Liver (tissue), 9 donors: Measurements from ENCODE around the gene NFATC2. TPM values are rescaled to one million over a fixed set of nuclear protein-coding genes. Genes with fewer than 3 reads are reported as not detected.

Source experiments
- DNase-seq: peaks from one replicate; pipeline ENCODE4 v3.0.0-alpha.2; 2017; ENCODE audit warnings: low spot score
- H3K27ac ChIP-seq, 2 donors: one replicate each; pipeline ENCODE4 v1.7.0; 2013; ENCODE audit warnings: inconsistent platforms in 2 of 2, low read length in 2 of 2, control low read depth in 1 of 2, low read depth in 1 of 2, mild to moderate bottlenecking in 1 of 2
- H3K27me3 ChIP-seq, 4 donors: one replicate each; pipeline versions ENCODE4 v1.6.1 to v1.7.0; 2013; ENCODE audit warnings: low read length in 3 of 4, inconsistent platforms in 1 of 4, mild to moderate bottlenecking in 1 of 4, moderate library complexity in 1 of 4; ENCODE audit not compliant: control insufficient read depth in 4 of 4, insufficient read depth in 4 of 4
- H3K36me3 ChIP-seq, 4 donors: one replicate each; pipeline versions ENCODE4 v1.6.1 to v1.7.0; 2013; ENCODE audit warnings: low read length in 3 of 4, mild to moderate bottlenecking in 3 of 4, low read depth in 1 of 4, moderate library complexity in 1 of 4; ENCODE audit not compliant: control insufficient read depth in 4 of 4, insufficient read depth in 3 of 4
- H3K4me1 ChIP-seq, 4 donors: one replicate each; pipeline versions ENCODE4 v1.6.1 to v1.7.0; 2013; ENCODE audit warnings: low read length in 3 of 4, mild to moderate bottlenecking in 3 of 4, moderate library complexity in 1 of 4; ENCODE audit not compliant: control insufficient read depth in 4 of 4, insufficient read depth in 4 of 4
- H3K4me3 ChIP-seq, 3 donors: one replicate each; pipeline versions ENCODE4 v1.6.1 to v1.7.0; 2013; ENCODE audit warnings: low read length in 3 of 3, control low read depth in 1 of 3, low read depth in 1 of 3, mild to moderate bottlenecking in 1 of 3
- H3K9ac ChIP-seq, 2 donors: one replicate each; pipeline ENCODE4 v1.7.0; 2013; ENCODE audit warnings: low read length in 2 of 2, mild to moderate bottlenecking in 2 of 2, moderate library complexity in 2 of 2, control low read depth in 1 of 2, low read depth in 1 of 2
- H3K9me3 ChIP-seq, 4 donors: one replicate each; pipeline versions ENCODE4 v1.6.1 to v1.7.0; 2013; ENCODE audit warnings: low read length in 3 of 4; ENCODE audit not compliant: control insufficient read depth in 4 of 4
- ATF3 ChIP-seq: IDR thresholded peaks from 2 replicates; pipeline ENCODE4 v1.6.1; 2016; ENCODE audit warnings: antibody characterized with exemption
- FOXA2 ChIP-seq: IDR thresholded peaks from 2 replicates; pipeline ENCODE4 v1.6.1; 2016; ENCODE audit warnings: antibody characterized with exemption
- GABPA ChIP-seq, 2 donors: IDR thresholded peaks in 1 of 2; conservative IDR thresholded peaks in 1 of 2; 2 replicates each; pipeline ENCODE4 v1.6.1; 2016; ENCODE audit warnings: antibody characterized with exemption in 2 of 2, mild to moderate bottlenecking in 1 of 2, moderate library complexity in 1 of 2
- HNF4G ChIP-seq: IDR thresholded peaks from 2 replicates; pipeline ENCODE4 v1.6.1; 2016; ENCODE audit warnings: antibody characterized with exemption
- JUND ChIP-seq, 2 donors: IDR thresholded peaks; 2 replicates each; pipeline ENCODE4 v1.6.1; 2016; ENCODE audit warnings: antibody characterized with exemption in 2 of 2
- MAX ChIP-seq: IDR thresholded peaks from 2 replicates; pipeline ENCODE4 v1.6.1; 2016; ENCODE audit warnings: antibody characterized with exemption
- NR2F2 ChIP-seq: IDR thresholded peaks from 2 replicates; pipeline ENCODE4 v1.6.1; 2016; ENCODE audit warnings: antibody characterized with exemption
- RAD21 ChIP-seq, 2 donors: IDR thresholded peaks; 2 replicates each; pipeline ENCODE4 v1.6.1; 2016; ENCODE audit warnings: antibody characterized with exemption in 2 of 2, mild to moderate bottlenecking in 2 of 2
- TAF1 ChIP-seq: conservative IDR thresholded peaks from 2 replicates; pipeline ENCODE4 v1.6.1; 2016; ENCODE audit warnings: antibody characterized with exemption, mild to moderate bottlenecking
- YY1 ChIP-seq: IDR thresholded peaks from 2 replicates; pipeline ENCODE4 v1.6.1; 2016; ENCODE audit warnings: antibody characterized with exemption, mild to moderate bottlenecking
- ZBTB33 ChIP-seq: IDR thresholded peaks from 2 replicates; pipeline ENCODE4 v1.6.1; 2016; ENCODE audit warnings: antibody characterized with exemption
- WGBS: extraction: QIAGEN DNeasy Blood & Tissue Kit; methylation state at CpG from one replicate; pipeline ENCODE4 v1.1.7; 2013; 5-methylcytosine and 5-hydroxymethylcytosine counted together
- polyA plus RNA-seq, 2 donors: library from polyadenylated mRNA; stranded (reverse) in 1 of 2; unstranded in 1 of 2; fragments of 200-250 nt in 1 of 2; fragments of >200 nt in 1 of 2; fragmentation: Nextera tagmentation in 1 of 2; extraction: Ambion mirVana in 1 of 2; gene quantifications; one replicate each; pipeline versions ENCODE4 v1.2.1 to v1.2.3, GENCODE V29; 2013 to 2015
- total RNA-seq, 2 donors: library from RNA; depleted of rRNA; stranded (reverse); fragments of >200 nt; gene quantifications; one replicate each; pipeline ENCODE4 v1.2.3, GENCODE V29; 2014
- donor health status: healthy.
- donor health status: healthy.
- donor health status: healthy.
- donor health status: healthy.
- donor health status: healthy.

NFATC2 gene
- total and polyA plus RNA-seq, 4 donors: 1.2 to 6.7 (median 2.6) TPM

DNA sequence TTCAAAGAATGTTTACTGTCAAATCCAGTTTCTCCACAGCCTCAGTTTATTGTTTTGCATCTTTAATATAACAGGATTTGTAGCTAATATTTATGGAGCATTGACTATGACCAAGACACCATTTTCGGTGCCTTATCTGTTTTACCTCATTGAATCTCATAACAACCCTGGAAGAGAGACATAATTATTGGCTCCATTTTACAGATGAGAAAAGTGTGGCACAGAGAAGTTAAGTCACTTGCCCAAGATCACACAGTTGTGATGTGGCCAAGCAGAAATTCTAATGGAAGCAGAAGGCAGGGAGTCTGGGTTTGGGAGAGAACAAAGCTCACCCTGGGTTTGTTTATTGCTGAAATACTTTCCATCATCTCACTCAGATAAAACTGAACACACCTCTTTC, 17.5 kb upstream of the NFATC2 start:
- Histone ChIP-seq H3K27me3 (peaks cover 0 to 3% (median under 1%) of the 10 kb centered on the region in 4 donors), H3K4me3 (no peak overlapping the region), H3K27ac (no peak overlapping the region), H3K9ac (no peak overlapping the region), H3K9me3 (no peaks in the 10 kb centered on the region), H3K36me3 (no peaks in the 10 kb centered on the region), H3K4me1 (peaks cover 4 to 33% (median 28%) of the 10 kb centered on the region in 4 donors)
- DNase-seq: no peak
- no peak for TF ChIP-seq ATF3
- no peak for TF ChIP-seq FOXA2
- TF ChIP-seq YY1: no peak
- TF ChIP-seq NR2F2: no peak
- WGBS: 79% methylated on average over 1 of the region's 1 CpG

DNA sequence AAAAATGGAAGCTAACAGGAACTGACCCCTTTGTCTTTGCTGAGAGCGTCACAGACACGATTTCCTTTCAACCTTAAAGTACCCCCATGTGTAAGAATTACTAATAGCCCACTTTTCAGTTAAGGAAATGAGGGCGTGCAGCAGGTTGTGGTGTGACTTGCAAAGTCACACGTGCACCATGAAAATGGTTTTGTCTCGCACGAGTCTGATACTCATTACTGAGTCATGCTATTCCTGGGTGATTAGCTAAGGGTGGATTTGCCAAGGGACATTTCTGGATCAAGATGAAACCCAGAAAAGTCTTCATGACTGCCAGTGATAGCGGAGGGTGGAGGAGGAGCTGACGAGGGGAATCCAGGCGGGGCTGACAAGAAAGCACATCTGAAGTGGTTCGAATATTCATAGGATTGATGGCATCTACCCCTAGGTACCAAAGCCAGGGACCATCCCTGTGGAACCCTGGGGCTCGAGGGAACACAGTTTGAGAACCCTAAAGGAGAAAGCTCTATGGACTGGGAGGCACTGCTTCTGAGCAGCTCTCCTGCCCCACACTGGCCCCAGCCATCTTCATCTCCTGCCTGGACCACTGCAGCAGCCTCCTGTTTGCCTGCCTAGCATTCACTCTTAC, 12.1 kb upstream of the NFATC2 start:
- H3K4me3 ChIP-seq: no peak overlapping the region
- 72% methylated on average over 11 of the region's 11 CpGs for WGBS
- no peak overlapping the region for H3K9ac ChIP-seq
- TF ChIP-seq GABPA (IDR thresholded peaks at IDR 0.05 in 1 of 2, conservative IDR thresholded peaks at IDR 0.05 in 1 of 2) (no peak), YY1 (no peak), HNF4G (no peak), RAD21 (IDR thresholded peaks at IDR 0.05) (no peak), ATF3 (no peak), NR2F2 (no peak)
- no peaks in the 10 kb centered on the region for H3K36me3 ChIP-seq
- no peak overlapping the region for H3K27ac ChIP-seq
- no peaks in the 10 kb centered on the region for H3K4me1 ChIP-seq
- H3K27me3 ChIP-seq: peaks cover 0 to under 1% (median 0%) of the 10 kb centered on the region in 4 donors
- no peak for DNase-seq
- H3K9me3 ChIP-seq: no peaks in the 10 kb centered on the region

DNA sequence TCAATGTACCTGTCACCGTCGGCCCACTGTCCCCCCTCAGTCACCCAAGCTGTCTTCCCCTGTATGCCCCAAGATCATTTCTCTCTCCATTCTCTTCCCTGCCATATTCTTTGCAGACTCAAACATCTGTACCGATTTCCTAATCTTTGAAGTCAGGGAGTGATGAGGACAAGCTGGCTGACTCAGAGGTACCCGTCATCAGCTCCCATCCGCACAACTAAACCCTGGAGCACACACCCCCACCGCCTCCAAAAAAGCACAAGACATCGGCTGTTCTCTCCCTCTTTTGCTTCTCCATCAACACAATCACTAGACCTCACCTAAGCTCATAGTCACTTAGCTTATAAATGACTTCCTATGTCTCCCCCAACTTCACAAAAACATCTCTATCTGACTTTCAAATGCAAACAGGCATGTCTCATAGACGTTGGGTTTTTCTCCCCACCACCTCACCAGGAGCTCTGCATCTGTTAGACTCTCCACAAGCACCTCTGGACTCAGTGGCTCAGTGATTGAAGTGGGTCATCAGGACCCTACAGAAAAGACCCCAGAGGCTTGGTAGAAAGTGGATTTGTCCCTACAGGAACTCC, 11.5 kb upstream of the NFATC2 start:
- Histone ChIP-seq H3K9me3 (no peaks in the 10 kb centered on the region), H3K27me3 (no peaks in the 10 kb centered on the region), H3K4me3 (no peak overlapping the region), H3K36me3 (no peaks in the 10 kb centered on the region), H3K9ac (no peak overlapping the region), H3K4me1 (no peaks in the 10 kb centered on the region), H3K27ac (no peak overlapping the region)
- TF ChIP-seq TAF1: no peak
- TF ChIP-seq JUND (IDR thresholded peaks at IDR 0.05): no peak
- TF ChIP-seq ZBTB33: no peak
- TF ChIP-seq MAX: no peak
- TF ChIP-seq HNF4G: no peak
- TF ChIP-seq ATF3: no peak
- no peak for DNase-seq
- WGBS: 68% methylated on average over 8 of the region's 8 CpGs
